Neural cell (in vitro differentiated cells): ENCODE results near the gene RAD51B. TPM values are rescaled to one million over a fixed set of nuclear protein-coding genes. Genes with fewer than 3 reads are reported as not detected.

Source experiments
- H2AFZ ChIP-seq: fragments of 200-600, 300-800 bp; sonication (generic), shearing (Covaris generic); 2 replicates; pipeline ENCODE4 v1.6.0; 2014; ENCODE audit warnings: low read depth, mild to moderate bottlenecking, antibody characterized with exemption, low read length, moderate library complexity
- H3F3A ChIP-seq: fragments of 200-600 bp; shearing (Covaris generic); 2 replicates; pipeline ENCODE4 v1.6.1; 2016; ENCODE audit warnings: mild to moderate bottlenecking, moderate library complexity, mixed read lengths, antibody characterized with exemption, low read length; ENCODE audit not compliant: insufficient read depth, poor library complexity, severe bottlenecking
- H3K27ac ChIP-seq: fragments of 200-600, 300-800 bp; sonication (generic), shearing (Covaris generic); 2 replicates; pipeline ENCODE4 v1.5.1; 2014; ENCODE audit warnings: mild to moderate bottlenecking, low read length, moderate library complexity
- H3K27me3 ChIP-seq: fragments of 300-800, 200-600 bp; sonication (generic), shearing (Covaris generic); 2 replicates; pipeline ENCODE4 v1.6.0; 2014; ENCODE audit warnings: mild to moderate bottlenecking, low read depth, low read length, moderate library complexity; ENCODE audit not compliant: insufficient read depth
- H3K36me3 ChIP-seq: fragments of 300-800, 200-600 bp; sonication (generic), shearing (Covaris generic); 2 replicates; pipeline ENCODE4 v1.5.1; 2014; ENCODE audit warnings: mild to moderate bottlenecking, antibody characterized with exemption, low read length, moderate library complexity; ENCODE audit not compliant: insufficient read depth
- H3K4me2 ChIP-seq: fragments of 300-800, 200-600 bp; sonication (generic), shearing (Covaris generic); 2 replicates; pipeline ENCODE4 v1.6.0; 2014; ENCODE audit warnings: mild to moderate bottlenecking, low read length
- H3K4me3 ChIP-seq: fragments of 300-800, 200-600 bp; sonication (generic), shearing (Covaris generic); 2 replicates; pipeline ENCODE4 v1.5.1; 2014; ENCODE audit warnings: mild to moderate bottlenecking, low read length, moderate library complexity
- H3K79me2 ChIP-seq: fragments of 200-600 bp; shearing (Covaris generic); replicated peaks from 2 replicates; pipeline ENCODE4 v1.6.0; 2014; ENCODE audit warnings: mild to moderate bottlenecking, low read length, moderate library complexity; ENCODE audit not compliant: insufficient read depth
- H3K9ac ChIP-seq: fragments of 300-800, 200-600 bp; sonication (generic), shearing (Covaris generic); 2 replicates; pipeline ENCODE4 v1.6.1; 2016; ENCODE audit warnings: mild to moderate bottlenecking, low read length, mixed read lengths
- H3K9me2 ChIP-seq: fragments of 200-600 bp; shearing (Covaris generic); 2 replicates; pipeline ENCODE4 v1.6.1; 2016; ENCODE audit warnings: mild to moderate bottlenecking, low read length, mixed read lengths; ENCODE audit not compliant: insufficient read depth
- H3K9me3 ChIP-seq: fragments of 200-600, 300-800 bp; sonication (generic), shearing (Covaris generic); 2 replicates; pipeline ENCODE4 v1.6.1; 2016; ENCODE audit warnings: mild to moderate bottlenecking, mixed run types, low read length, moderate library complexity, mixed read lengths
- H4K20me1 ChIP-seq: fragments of 200-600 bp; shearing (Covaris generic); 2 replicates; pipeline ENCODE4 v1.6.1; 2016; ENCODE audit warnings: mild to moderate bottlenecking, mixed run types; ENCODE audit not compliant: insufficient read depth
- CTCF ChIP-seq: fragments of 450-650 bp; IDR thresholded peaks from 2 replicates; pipeline ENCODE4 v1.5.1; 2014; ENCODE audit warnings: antibody characterized with exemption, mild to moderate bottlenecking, moderate library complexity; ENCODE audit not compliant: poor library complexity, severe bottlenecking
- EP300 ChIP-seq: fragments of 450-650 bp; conservative IDR thresholded peaks from 2 replicates; pipeline ENCODE4 v1.6.1; 2014; ENCODE audit warnings: antibody characterized with exemption, mild to moderate bottlenecking, moderate library complexity; ENCODE audit not compliant: poor library complexity, severe bottlenecking
- EZH2 ChIP-seq: fragments of 200-600, 300-800 bp; shearing (Covaris generic), sonication (generic); IDR thresholded peaks from 2 replicates; pipeline ENCODE4 v1.6.1; 2014; ENCODE audit warnings: antibody characterized with exemption, low read length, borderline replicate concordance, mild to moderate bottlenecking; ENCODE audit not compliant: insufficient read depth, poor library complexity, severe bottlenecking
- MXI1 ChIP-seq: fragments of 450-650 bp; conservative IDR thresholded peaks from 2 replicates; pipeline ENCODE4 v1.6.1; 2014; ENCODE audit warnings: antibody characterized with exemption, mild to moderate bottlenecking; ENCODE audit not compliant: poor library complexity, severe bottlenecking
- POLR2AphosphoS5 ChIP-seq: IDR thresholded peaks from 2 replicates; pipeline ENCODE4 v1.6.1; 2012
- RAD21 ChIP-seq: fragments of 450-650 bp; conservative IDR thresholded peaks from 2 replicates; pipeline ENCODE4 v1.6.1; 2014; ENCODE audit warnings: antibody characterized with exemption, mild to moderate bottlenecking, moderate library complexity
- REST ChIP-seq: IDR thresholded peaks from 2 replicates; pipeline ENCODE4 v1.6.1; 2012; ENCODE audit warnings: borderline replicate concordance
- SMC3 ChIP-seq: fragments of 450-650 bp; conservative IDR thresholded peaks from 2 replicates; pipeline ENCODE4 v1.6.1; 2014; ENCODE audit warnings: antibody characterized with exemption, mild to moderate bottlenecking, moderate library complexity; ENCODE audit not compliant: poor library complexity
- TAF1 ChIP-seq: IDR thresholded peaks from 2 replicates; pipeline ENCODE4 v1.6.1; 2012; ENCODE audit warnings: low read depth
- polyA plus RNA-seq: library from polyadenylated mRNA; depleted of rRNA; stranded (reverse); fragments of >200 nt; gene quantifications from 2 replicates; pipeline ENCODE4 v1.2.3, GENCODE V29; 2014

RAD51B gene
- polyA plus RNA-seq, 1 donor from 2014 or later: 3.1 TPM

GRCh38 chr14:68569970-68570409, 750.4 kb downstream of the RAD51B start:
- Histone ChIP-seq H3K27ac (no peak overlapping the region), H3K4me3 (no peak overlapping the region), H3K79me2 (no peaks in the 10 kb centered on the region), H2AFZ (no peak overlapping the region), H3K9me3 (peaks cover 7% of the 10 kb centered on the region), H3K27me3 (no peaks in the 10 kb centered on the region), H3K4me2 (no peak overlapping the region), H4K20me1 (no peaks in the 10 kb centered on the region), H3K9me2 (no peaks in the 10 kb centered on the region), H3K36me3 (no peaks in the 10 kb centered on the region), H3K9ac (no peak overlapping the region), H3F3A (no peaks in the 10 kb centered on the region)
- no peak for TF ChIP-seq MXI1
- TF ChIP-seq SMC3: no peak
- TF ChIP-seq TAF1: no peak
- no peak for TF ChIP-seq CTCF
- TF ChIP-seq POLR2AphosphoS5: no peak
- no peak for TF ChIP-seq REST
- no peak for TF ChIP-seq EZH2
- no peak for TF ChIP-seq RAD21
- no peak for TF ChIP-seq EP300

- no peak for TF ChIP-seq REST
- TF ChIP-seq SMC3: no peak
- no peak for TF ChIP-seq POLR2AphosphoS5
- TF ChIP-seq EP300: no peak
- no peak for TF ChIP-seq TAF1
- no peak for TF ChIP-seq MXI1
- no peaks in the 10 kb centered on the region for H3F3A ChIP-seq
- no peak overlapping the region for H3K27ac ChIP-seq
These were observed 751.6 kb downstream of the RAD51B start for GRCh38 chr14:68571114-68571591.

More at GRCh38 chr14:68571114-68571591, 751.6 kb downstream of the RAD51B start:
- Histone ChIP-seq H3K36me3 (no peaks in the 10 kb centered on the region), H3K9me2 (no peaks in the 10 kb centered on the region), H2AFZ (no peak overlapping the region), H3K9ac (no peak overlapping the region), H3K27me3 (no peaks in the 10 kb centered on the region), H3K9me3 (peaks cover 7% of the 10 kb centered on the region), H3K4me3 (no peak overlapping the region), H3K79me2 (no peaks in the 10 kb centered on the region), H3K4me2 (no peak overlapping the region), H4K20me1 (no peaks in the 10 kb centered on the region)
